Activated CD8-positive, alpha-beta T cell treated with anti-CD3 and anti-CD28 coated beads for 36 hours (primary cell): ENCODE measurements around the gene OR10A4. TPM values are rescaled to one million over a fixed set of nuclear protein-coding genes. Genes with fewer than 3 reads are reported as not detected.

Source experiments
- ATAC-seq: fragments of 200-7000 bp; cut with Tn5 transposase; one replicate; pipeline ENCODE4 v1.10.0; 2021; ENCODE audit warnings: mild to moderate bottlenecking, moderate library complexity
- CTCF ChIA-PET: fragments of 350-600 bp; sonication (Branson Sonifier 250); formaldehyde crosslinking; loops from one replicate; lab custom pipeline; 2021; ENCODE audit warnings: antibody characterized with exemption; lab: Charles Lee
- POLR2A ChIA-PET: fragments of 350-600 bp; sonication (Branson Sonifier 250); formaldehyde crosslinking; loops from one replicate; lab custom pipeline; 2021; ENCODE audit warnings: antibody characterized with exemption; lab: Charles Lee
- DNase-seq: peaks from one replicate; pipeline ENCODE4 v3.0.0-alpha.2; 2020
- H3K27ac Mint-ChIP-seq: one replicate; pipeline ENCODE4 v1.8.0; 2021; ENCODE audit warnings: mild to moderate bottlenecking, mixed read lengths
- H3K27me3 Mint-ChIP-seq: one replicate; pipeline ENCODE4 v1.8.0; 2021; ENCODE audit warnings: mixed read lengths
- H3K36me3 Mint-ChIP-seq: one replicate; pipeline ENCODE4 v1.8.0; 2021; ENCODE audit warnings: low read depth, mixed read lengths
- H3K4me1 Mint-ChIP-seq: one replicate; pipeline ENCODE4 v1.8.0; 2021; ENCODE audit warnings: low read depth, mixed read lengths
- H3K4me3 Mint-ChIP-seq: one replicate; pipeline ENCODE4 v1.8.0; 2021; ENCODE audit warnings: mild to moderate bottlenecking, moderate library complexity, mixed read lengths
- H3K9me3 Mint-ChIP-seq: one replicate; pipeline ENCODE4 v1.8.0; 2021; ENCODE audit warnings: mixed read lengths
- intact Hi-C: fragments of 100-400 bp; cut with micrococcal nuclease; formaldehyde crosslinking; loops from one replicate; pipeline ENCODE4 v1.10.0; 2022
- total RNA-seq, 2 experiments: library from RNA; stranded (reverse); gene quantifications; one replicate each; pipeline ENCODE4 v1.2.3, GENCODE V29; 2021
- TF ChIP-seq, protein P1 (sequence below): fragments of 200-600 bp; IDR thresholded peaks from one replicate; pipeline ENCODE4 v1.8.0; 2022; ENCODE audit warnings: antibody characterized with exemption, mild to moderate bottlenecking

The OR10A4 gene
- total RNA-seq, 2 experiments from 2014 or later: not detected

DNA sequence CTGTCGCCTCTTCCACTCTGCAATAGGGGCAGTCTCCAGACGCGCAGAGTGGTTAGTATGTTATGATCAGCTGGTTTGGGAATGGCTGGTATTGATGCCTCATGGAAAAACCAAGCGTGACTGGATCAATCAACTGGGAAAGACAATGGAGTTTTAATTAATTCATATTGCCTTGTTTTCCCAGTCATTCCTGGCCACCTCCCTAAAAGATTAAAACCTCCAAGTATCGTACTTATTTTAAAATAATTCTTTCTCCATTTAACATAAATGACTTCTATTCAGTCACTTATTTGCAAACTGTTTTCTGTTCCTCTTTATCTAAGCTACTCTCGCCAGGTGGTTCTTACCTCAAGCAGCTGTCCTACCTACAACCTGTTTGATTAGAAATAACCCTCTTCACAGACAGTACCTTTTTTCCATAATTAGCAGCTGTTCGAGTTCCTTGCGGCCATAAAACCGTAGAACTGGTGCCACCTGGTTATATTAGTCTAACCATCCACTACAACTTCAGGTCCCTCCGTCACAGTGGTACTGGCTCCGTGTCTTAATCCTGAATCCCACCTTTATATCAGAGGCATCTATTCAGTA lies 50.7 kb downstream of the OR10A4 start:
- Mint-ChIP-seq H3K27ac (no peak overlapping the region), H3K36me3 (peaks cover 2% of the 10 kb centered on the region), H3K4me3 (peak overlapping the region; percentile 84), H3K4me1 (peaks cover 20% of the 10 kb centered on the region), H3K9me3 (no peaks in the 10 kb centered on the region), H3K27me3 (peaks cover 40% of the 10 kb centered on the region)
- ATAC-seq: no peak
- DNase-seq: no peak
- CTCF ChIA-PET: interaction anchor here (0.9 to 2.0 kb wide), 2 partner anchors 114 to 117 kb away, joined by 3 to 6 read pairs; no protein-coding TSS in a partner anchor
- TF ChIP-seq, protein P1, sequence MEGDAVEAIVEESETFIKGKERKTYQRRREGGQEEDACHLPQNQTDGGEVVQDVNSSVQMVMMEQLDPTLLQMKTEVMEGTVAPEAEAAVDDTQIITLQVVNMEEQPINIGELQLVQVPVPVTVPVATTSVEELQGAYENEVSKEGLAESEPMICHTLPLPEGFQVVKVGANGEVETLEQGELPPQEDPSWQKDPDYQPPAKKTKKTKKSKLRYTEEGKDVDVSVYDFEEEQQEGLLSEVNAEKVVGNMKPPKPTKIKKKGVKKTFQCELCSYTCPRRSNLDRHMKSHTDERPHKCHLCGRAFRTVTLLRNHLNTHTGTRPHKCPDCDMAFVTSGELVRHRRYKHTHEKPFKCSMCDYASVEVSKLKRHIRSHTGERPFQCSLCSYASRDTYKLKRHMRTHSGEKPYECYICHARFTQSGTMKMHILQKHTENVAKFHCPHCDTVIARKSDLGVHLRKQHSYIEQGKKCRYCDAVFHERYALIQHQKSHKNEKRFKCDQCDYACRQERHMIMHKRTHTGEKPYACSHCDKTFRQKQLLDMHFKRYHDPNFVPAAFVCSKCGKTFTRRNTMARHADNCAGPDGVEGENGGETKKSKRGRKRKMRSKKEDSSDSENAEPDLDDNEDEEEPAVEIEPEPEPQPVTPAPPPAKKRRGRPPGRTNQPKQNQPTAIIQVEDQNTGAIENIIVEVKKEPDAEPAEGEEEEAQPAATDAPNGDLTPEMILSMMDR: no peak
- intact Hi-C loops: no loop called here
- POLR2A ChIA-PET: interaction anchor here (0.6 kb wide), 1 partner anchor 10 kb away, joined by 5 read pairs; no protein-coding TSS in a partner anchor

Other genes starting within 250 kb of the OR10A4 start
- 1 to 10 TPM; 1.6 TPM for gene DCHS1, start 220.8 kb upstream of the OR10A4 start, total RNA-seq
- gene MRPL17, start 193.3 kb upstream of the OR10A4 start, total RNA-seq: 100 to 1,000 TPM; 140 to 144 TPM
- under 1 TPM; 0.29 to 0.45 TPM for gene OR2AG2, start 104.6 kb upstream of the OR10A4 start, total RNA-seq
- gene OR2AG1, start 93.6 kb upstream of the OR10A4 start, total RNA-seq: not detected
- gene OR6A2, start 76.9 kb upstream of the OR10A4 start, total RNA-seq: under 1 TPM; 0.16 to 0.38 TPM
- gene OR10A5, start 30.9 kb upstream of the OR10A4 start, total RNA-seq: not detected
- not detected for gene OR10A2, start 13.6 kb upstream of the OR10A4 start, total RNA-seq
- gene OR2D2, start 15.9 kb downstream of the OR10A4 start, total RNA-seq: not detected
- not detected for gene OR2D3, start 44.4 kb downstream of the OR10A4 start, total RNA-seq
- 1 to 10 TPM; 2.2 to 2.5 TPM for gene ZNF215, start 49.8 kb downstream of the OR10A4 start, total RNA-seq
- not detected for gene ZNF214, start 143.7 kb downstream of the OR10A4 start, total RNA-seq
- gene NLRP14, start 143.9 kb downstream of the OR10A4 start, total RNA-seq: under 1 TPM; 0.11 to 0.16 TPM
- gene RBMXL2, start 212.4 kb downstream of the OR10A4 start, total RNA-seq: not detected